Stomach (tissue), 9 donors: ENCODE data around the gene CR1L. TPM values are rescaled to one million over a fixed set of nuclear protein-coding genes. Genes with fewer than 3 reads are reported as not detected.
"Not testable (repeated sequence)": the region's sequence is repeated elsewhere in the genome, so short reads cannot be mapped to it uniquely, and the experiment has no call there.

Experiments used
- DNase-seq, 2 donors: peaks; one replicate each; pipeline versions ENCODE4 v3.0.0 to v3.0.0-alpha.2; 2013 to 2019
- H3K27ac ChIP-seq, 5 donors: fragments of 200-600 bp in 4 of 5; sonication (generic) in 4 of 5; one replicate each; pipeline ENCODE4 v1.5.1; 2013 to 2019; ENCODE audit warnings: mild to moderate bottlenecking in 1 of 5, moderate library complexity in 1 of 5
- H3K27me3 ChIP-seq, 3 donors: fragments of 200-600 bp; sonication (generic); one replicate each; pipeline ENCODE4 v1.5.1; 2017 to 2019; ENCODE audit warnings: mixed run types in 1 of 3
- H3K36me3 ChIP-seq, 4 donors: fragments of 200-600 bp; sonication (generic); 1 replicate in 3 of 4; 2 replicates in 1 of 4; pipeline ENCODE4 v1.5.1; 2016 to 2019
- H3K4me1 ChIP-seq, 4 donors: fragments of 200-600 bp; sonication (generic); one replicate each; pipeline ENCODE4 v1.5.1; 2016 to 2019
- H3K4me3 ChIP-seq, 4 donors: fragments of 200-600 bp; sonication (generic) in 3 of 4; one replicate each; pipeline ENCODE4 v1.5.1; 2016 to 2019; ENCODE audit warnings: mild to moderate bottlenecking in 1 of 4
- H3K9me3 ChIP-seq, 4 donors: fragments of 200-600 bp; sonication (generic); one replicate each; pipeline ENCODE4 v1.5.1; 2016 to 2019
- EP300 ChIP-seq: sonication (generic); formaldehyde crosslinking; IDR thresholded peaks from one replicate; pipeline ENCODE4 v1.6.1; 2017; ENCODE audit warnings: antibody characterized with exemption
- POLR2A ChIP-seq, 4 donors: fragments of 450-650 bp; IDR thresholded peaks; one replicate each; pipeline ENCODE4 v1.6.1; 2016; ENCODE audit warnings: antibody characterized with exemption in 4 of 4, control low read depth in 2 of 4, mild to moderate bottlenecking in 1 of 4, moderate library complexity in 1 of 4
- POLR2AphosphoS5 ChIP-seq, 3 donors: sonication (generic); formaldehyde crosslinking; IDR thresholded peaks; one replicate each; pipeline ENCODE4 v1.6.1; 2016; ENCODE audit warnings: antibody characterized with exemption in 3 of 3
- WGBS, 5 donors: extraction: QIAGEN DNeasy Blood & Tissue Kit in 3 of 5; methylation state at CpG; one replicate each; pipeline versions ENCODE4 v1.1.5 to v1.1.7; 2013 to 2018; 5-methylcytosine and 5-hydroxymethylcytosine counted together
- intact Hi-C: fragments of 100-400 bp; cut with DNase I; formaldehyde crosslinking; loops from one replicate; pipeline ENCODE4 v1.15.1; 2023; ENCODE audit warnings: low total_unique reads
- polyA plus RNA-seq, 3 donors: library from polyadenylated mRNA; stranded (reverse); fragments of 200-250 nt; gene quantifications; one replicate each; pipeline ENCODE4 v1.2.3, GENCODE V29; 2013
- total RNA-seq, 5 donors: library from RNA; depleted of rRNA; stranded (reverse); fragments of >200 nt; gene quantifications; one replicate each; pipeline versions ENCODE4 v1.1.0 to v1.2.3, GENCODE V29; 2014 to 2016
- TF ChIP-seq, protein P1 (sequence below), 7 experiments: fragments of 450-650 bp in 4 of 7; fragments of 200-600 bp in 3 of 7; sonication (generic) in 3 of 7; IDR thresholded peaks; one replicate each; pipeline ENCODE4 v1.5.1; 2016 to 2019; ENCODE audit warnings: antibody characterized with exemption in 7 of 7, control low read depth in 2 of 7, mild to moderate bottlenecking in 1 of 7
- donor health status: healthy with polysubstance abuse.
- donor health status: Bipolar disorder and iron deficiency.
- donor health status: healthy.

CR1L gene
- total and polyA plus RNA-seq, 8 donors = 1.7 TPM; not detected in 7

DNA sequence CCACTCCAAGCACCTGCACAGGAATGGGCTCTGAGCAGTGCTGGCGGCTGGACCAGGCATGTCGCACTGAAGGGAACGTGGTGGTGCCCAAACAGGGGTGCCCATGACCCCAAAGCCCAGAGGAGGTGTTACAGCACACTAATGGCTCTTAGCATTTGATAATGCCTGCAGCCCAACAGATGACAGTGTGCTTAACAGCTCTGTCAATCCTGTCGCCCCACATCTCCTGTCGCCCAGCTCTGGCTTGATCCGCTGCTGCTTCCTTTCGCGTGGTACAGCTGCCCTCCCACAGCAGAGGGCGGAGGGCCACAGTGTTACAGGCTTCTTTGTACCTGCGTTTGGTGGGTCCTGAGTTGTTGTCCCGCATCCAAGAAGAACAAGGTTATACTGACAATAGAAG, 32.2 kb upstream of the CR1L start:
- no peak overlapping the region for H3K4me3 ChIP-seq
- intact Hi-C loops = no loop called here
- H3K4me1 ChIP-seq = no peaks in the 10 kb centered on the region
- TF ChIP-seq POLR2AphosphoS5 (IDR thresholded peaks at IDR 0.05) (no peak), POLR2A (IDR thresholded peaks at IDR 0.05) (no peak), EP300 (no peak)
- TF ChIP-seq, protein P1, sequence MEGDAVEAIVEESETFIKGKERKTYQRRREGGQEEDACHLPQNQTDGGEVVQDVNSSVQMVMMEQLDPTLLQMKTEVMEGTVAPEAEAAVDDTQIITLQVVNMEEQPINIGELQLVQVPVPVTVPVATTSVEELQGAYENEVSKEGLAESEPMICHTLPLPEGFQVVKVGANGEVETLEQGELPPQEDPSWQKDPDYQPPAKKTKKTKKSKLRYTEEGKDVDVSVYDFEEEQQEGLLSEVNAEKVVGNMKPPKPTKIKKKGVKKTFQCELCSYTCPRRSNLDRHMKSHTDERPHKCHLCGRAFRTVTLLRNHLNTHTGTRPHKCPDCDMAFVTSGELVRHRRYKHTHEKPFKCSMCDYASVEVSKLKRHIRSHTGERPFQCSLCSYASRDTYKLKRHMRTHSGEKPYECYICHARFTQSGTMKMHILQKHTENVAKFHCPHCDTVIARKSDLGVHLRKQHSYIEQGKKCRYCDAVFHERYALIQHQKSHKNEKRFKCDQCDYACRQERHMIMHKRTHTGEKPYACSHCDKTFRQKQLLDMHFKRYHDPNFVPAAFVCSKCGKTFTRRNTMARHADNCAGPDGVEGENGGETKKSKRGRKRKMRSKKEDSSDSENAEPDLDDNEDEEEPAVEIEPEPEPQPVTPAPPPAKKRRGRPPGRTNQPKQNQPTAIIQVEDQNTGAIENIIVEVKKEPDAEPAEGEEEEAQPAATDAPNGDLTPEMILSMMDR (IDR thresholded peaks at IDR 0.05) = no peak
- no peaks in the 10 kb centered on the region for H3K9me3 ChIP-seq
- peaks cover 0 to 6% (median 0%) of the 10 kb centered on the region in 4 donors for H3K36me3 ChIP-seq
- H3K27me3 ChIP-seq = peaks cover 0 to 4% (median 0%) of the 10 kb centered on the region in 3 donors
- WGBS, 5 donors = 85 to 92% (median 87%) methylated on average over 10 to 11 of the region's 11 CpGs
- no peak for DNase-seq
- no peak overlapping the region for H3K27ac ChIP-seq

DNA sequence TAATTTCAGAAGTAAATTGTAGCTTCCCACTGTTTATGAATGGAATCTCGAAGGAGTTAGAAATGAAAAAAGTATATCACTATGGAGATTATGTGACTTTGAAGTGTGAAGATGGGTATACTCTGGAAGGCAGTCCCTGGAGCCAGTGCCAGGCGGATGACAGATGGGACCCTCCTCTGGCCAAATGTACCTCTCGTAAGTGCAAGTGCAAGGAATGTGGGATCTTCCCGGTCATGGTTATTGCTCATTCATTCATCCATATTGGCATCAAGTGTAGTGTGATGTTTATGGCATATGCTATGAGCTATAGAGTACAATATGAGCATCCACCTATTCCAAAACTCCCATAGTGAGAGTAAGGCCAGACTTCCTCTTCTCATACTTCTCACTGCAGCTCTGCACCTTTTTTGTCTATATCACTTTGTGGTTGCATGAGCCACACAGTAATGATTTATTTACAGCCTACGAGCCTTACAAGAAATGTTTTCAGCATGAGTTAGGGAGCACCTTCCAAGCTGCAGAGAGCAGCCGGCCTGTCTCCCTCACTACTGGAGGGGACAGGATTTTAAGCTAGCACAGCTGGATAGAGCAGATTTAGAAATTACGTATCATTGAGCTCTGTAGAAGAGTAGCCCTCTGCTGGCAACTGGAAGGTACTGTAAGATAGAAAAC, 24.9 kb upstream of the CR1L start:
- no peak overlapping the region for H3K27ac ChIP-seq
- TF ChIP-seq POLR2A (IDR thresholded peaks at IDR 0.05) = no peak
- TF ChIP-seq, protein P1 (IDR thresholded peaks at IDR 0.05) = peak in 4 of 7 experiments; percentile 40 to 65 (median 62)
- intact Hi-C loops = no loop called here
- H3K36me3 ChIP-seq = no peaks in the 10 kb centered on the region
- no peak overlapping the region for H3K4me3 ChIP-seq
- no peaks in the 10 kb centered on the region for H3K9me3 ChIP-seq
- H3K4me1 ChIP-seq = peaks cover 0 to 4% (median 0%) of the 10 kb centered on the region in 4 donors
- DNase-seq = peak in 1 of 2 donors; percentile 76
- 45 to 55% (median 52%) methylated on average over 7 of the region's 7 CpGs for WGBS, 5 donors
- H3K27me3 ChIP-seq = no peaks in the 10 kb centered on the region

DNA sequence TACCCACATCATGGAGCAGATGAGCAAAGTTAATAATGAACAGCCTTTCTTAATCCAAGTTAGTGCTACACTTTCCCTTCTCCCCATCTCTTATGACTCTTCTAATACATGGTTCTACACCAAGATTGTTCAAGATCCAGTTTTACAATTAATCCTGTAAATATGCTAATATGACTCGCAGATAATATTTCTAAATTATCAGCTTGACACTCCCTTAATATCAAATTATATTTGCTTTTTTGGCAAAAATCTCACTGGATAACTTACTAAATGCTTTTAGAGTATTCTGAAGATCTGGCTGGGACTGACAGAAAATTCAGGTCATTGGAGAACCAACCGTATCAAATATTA, 24.4 kb upstream of the CR1L start:
- Histone ChIP-seq H3K9me3 (no peaks in the 10 kb centered on the region), H3K27me3 (no peaks in the 10 kb centered on the region), H3K4me1 (peaks cover 0 to 4% (median 0%) of the 10 kb centered on the region in 4 donors), H3K4me3 (no peak overlapping the region), H3K36me3 (no peaks in the 10 kb centered on the region), H3K27ac (no peak overlapping the region)
- intact Hi-C loops = no loop called here
- no peak for TF ChIP-seq EP300
- TF ChIP-seq, protein P1 (IDR thresholded peaks at IDR 0.05) = peak in 1 of 7 experiments; percentile 23
- WGBS, 5 donors = 81 to 91% (median 86%) methylated on average over 2 of the region's 2 CpGs
- DNase-seq = no peak

DNA sequence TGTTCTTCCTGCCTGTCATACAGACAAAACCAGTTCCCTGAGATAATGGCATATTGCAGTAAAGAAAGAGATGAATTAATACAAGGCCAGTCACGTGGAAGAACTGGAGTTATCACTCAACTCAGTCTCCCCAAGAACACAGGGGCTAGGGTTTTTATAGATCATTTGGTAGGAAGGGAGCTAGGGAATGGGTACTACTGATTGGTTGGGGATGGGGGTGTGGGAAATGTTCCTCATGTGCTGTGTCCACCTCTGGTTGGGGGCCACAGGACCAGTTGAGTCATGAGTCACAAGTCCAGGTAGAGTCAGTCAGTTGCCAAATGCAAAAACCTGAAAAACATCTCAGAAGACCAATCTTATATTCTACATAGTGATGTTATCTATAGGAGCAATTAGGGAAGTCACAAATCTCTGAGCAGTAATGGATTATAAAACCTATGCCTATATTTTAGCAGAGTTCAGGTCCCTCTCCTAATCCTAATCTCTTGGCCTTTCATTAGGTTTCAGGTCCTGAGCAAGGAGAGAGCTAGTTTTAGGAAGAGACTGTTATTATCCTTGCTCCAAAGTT, 19.3 kb upstream of the CR1L start:
- H3K9me3 ChIP-seq, H3K27me3 ChIP-seq, DNase-seq, H3K36me3 ChIP-seq, H3K4me1 ChIP-seq, intact Hi-C loops, H3K4me3 ChIP-seq, H3K27ac ChIP-seq: not testable (repeated sequence)
- 79 to 90% (median 87%) methylated on average over 1 of the region's 1 CpG for WGBS, 5 donors

DNA sequence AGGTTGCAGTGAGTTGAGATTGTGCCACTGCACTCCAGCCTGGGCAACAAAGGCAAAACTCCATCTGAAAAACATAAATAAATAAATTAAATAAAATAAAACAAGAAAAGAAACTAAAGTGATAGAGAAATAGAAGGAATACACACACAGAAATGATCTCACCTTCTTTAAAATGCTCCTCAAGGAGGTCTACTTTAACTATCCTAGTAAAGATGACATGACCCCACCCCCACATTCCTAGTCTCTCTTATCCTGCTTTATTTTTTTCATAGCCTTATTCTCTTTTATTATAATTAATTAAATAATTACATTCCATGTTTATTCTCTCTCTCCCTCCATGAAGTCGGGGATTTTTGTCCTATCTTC, 18.0 kb upstream of the CR1L start:
- no peak for DNase-seq
- TF ChIP-seq, protein P1 (IDR thresholded peaks at IDR 0.05) = no peak
- TF ChIP-seq EP300 (no peak), POLR2AphosphoS5 (IDR thresholded peaks at IDR 0.05) (no peak)
- Histone ChIP-seq H3K9me3 (no peaks in the 10 kb centered on the region), H3K27ac (no peak overlapping the region), H3K4me3 (no peak overlapping the region), H3K4me1 (no peaks in the 10 kb centered on the region), H3K36me3 (no peaks in the 10 kb centered on the region), H3K27me3 (no peaks in the 10 kb centered on the region)
- WGBS, 5 donors = 80 to 90% (median 85%) methylated on average over 1 of the region's 1 CpG
- intact Hi-C loops = no loop called here
